Measurements from ENCODE around the gene PSME2. TPM values are rescaled to one million over a fixed set of nuclear protein-coding genes. Genes with fewer than 3 reads are reported as not detected.

The PSME2 gene
- total and polyA plus RNA-seq, 10 of the 15 experiments (the other 5 are each of a cell fraction or from before 2014, with no cell fraction given): 510 to 3,542 (median 913) TPM

DNA sequence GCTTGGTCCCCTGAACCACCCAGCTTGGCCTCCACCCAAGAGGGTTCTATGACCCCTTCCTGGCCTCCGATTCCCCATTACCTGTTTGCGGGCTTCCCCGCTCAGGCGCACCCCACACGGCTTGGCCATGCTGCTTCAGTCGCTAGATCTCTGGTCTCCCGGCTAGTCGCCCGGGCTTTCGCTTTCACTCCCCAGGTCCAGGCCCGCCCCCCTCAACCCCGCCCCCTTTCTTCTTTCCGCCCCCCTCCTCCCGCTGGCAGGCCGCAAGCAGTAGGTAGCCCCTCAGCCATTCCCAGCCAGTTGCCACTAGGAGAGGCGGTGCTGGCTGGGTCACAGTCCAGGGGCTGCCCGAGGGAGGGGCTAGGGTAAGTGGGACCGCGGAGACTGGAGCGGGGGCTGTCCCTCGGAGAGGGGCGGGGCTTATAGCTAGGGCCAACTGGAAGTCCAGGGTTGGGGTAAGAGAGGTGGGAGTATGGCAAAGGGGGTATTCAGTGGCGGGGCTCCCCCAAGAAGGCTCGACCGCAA lies at the start of gene PSME2 (continued):
- TF ChIP-seq TAF1 (IDR thresholded peaks at IDR 0.05; ENCODE audit: borderline replicate concordance, low read depth, low read length) (peak; percentile 54; the same call in 1 of the 2 replicates), POU2F2 (IDR thresholded peaks at IDR 0.05; ENCODE audit: borderline replicate concordance, low read depth, low read length) (0 out of 3 replicates have a peak, but pooled peaks have one; percentile 19), SMAD5 (IDR thresholded peaks at IDR 0.05; ENCODE audit: low read depth) (peak; percentile 21; the same call in 1 of the 2 replicates)
- TF ChIP-seq, protein P1, sequence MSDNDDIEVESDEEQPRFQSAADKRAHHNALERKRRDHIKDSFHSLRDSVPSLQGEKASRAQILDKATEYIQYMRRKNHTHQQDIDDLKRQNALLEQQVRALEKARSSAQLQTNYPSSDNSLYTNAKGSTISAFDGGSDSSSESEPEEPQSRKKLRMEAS (IDR thresholded peaks at IDR 0.05; ENCODE audit: low read depth, low read length): peak; percentile 77

DNA sequence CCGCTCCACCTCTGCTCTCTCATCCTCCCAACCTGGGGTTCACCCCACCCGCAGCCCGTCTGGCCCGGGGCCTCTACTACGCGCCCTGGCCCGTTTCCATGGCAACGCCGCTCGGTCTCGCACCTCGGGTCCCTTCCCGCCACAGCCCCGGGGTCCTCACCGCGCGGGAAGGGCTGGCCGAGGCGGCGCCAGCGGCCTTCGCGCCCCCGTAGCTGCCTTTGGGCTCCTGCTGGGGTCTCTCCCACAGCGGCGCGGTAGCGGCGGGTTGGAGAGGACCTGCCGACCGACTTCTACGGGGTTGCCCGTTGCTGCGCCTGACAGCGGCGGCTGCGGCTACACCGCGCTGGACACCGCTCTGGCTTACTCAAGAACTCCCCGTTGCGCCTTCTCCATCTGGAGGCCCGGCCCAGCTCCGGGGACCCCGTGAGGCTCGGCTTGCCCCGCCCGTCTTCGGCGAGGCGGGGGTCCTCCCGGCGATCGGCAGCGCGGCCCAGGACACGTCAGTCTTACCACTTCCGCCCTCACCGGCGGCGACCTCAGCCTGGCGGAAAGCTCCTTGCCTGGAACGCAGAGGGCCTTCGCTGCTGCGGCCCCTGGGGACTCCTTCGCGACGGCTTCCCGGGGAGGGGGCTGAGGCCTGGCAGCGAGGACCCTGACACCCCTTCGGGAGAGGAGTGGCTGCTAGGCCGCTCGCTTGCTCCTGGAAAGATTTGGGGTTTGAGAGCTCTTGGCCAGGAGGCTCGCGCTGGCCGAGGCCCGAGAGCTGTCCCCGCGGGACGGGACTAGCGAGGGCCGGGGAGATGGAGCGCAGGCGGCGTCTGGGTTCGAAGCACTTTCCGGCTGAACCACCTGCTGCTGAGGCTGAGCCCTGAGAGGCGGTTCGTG lies 49.0 kb upstream of the PSME2 start, which contains the start of gene TM9SF1:
Gene TM9SF1 (minus strand): TSS at position 256 of the 885 bp plus-strand sequence. CDS start 422 bp downstream, outside the sequence.
- no TSS peak for BruUV-seq (replicated peaks)
- Histone ChIP-seq H3K9ac (ENCODE audit: control insufficient read depth, insufficient read depth, low read length) (peak within 1 kb of the TSS; percentile 92), H3K4me3 (peak within 1 kb of the TSS; percentile 68), H3K27me3 (replicated peaks in 1 of 2; ENCODE audit: control insufficient read depth in 2 of 2, insufficient read depth in 2 of 2, low read length in 1 of 2) (no peaks in the 10 kb centered on the region), H2AFZ (ENCODE audit: control insufficient read depth, low read depth, low read length) (peak within 1 kb of the TSS; percentile 98), H3K27ac (ENCODE audit: control insufficient read depth, insufficient read depth) (peak within 1 kb of the TSS; percentile 96), H3K4me2 (ENCODE audit: control insufficient read depth, insufficient read depth) (peak within 1 kb of the TSS; percentile 90), H3K36me3 (ENCODE audit: control insufficient read depth in 2 of 2, insufficient read depth in 2 of 2, low read length in 1 of 2) (peaks cover 0 to 4% of the 10 kb centered on the region in 2 experiments; a peak in 2 of 4 replicates), H4K20me1 (ENCODE audit: control insufficient read depth, insufficient read depth) (no peaks in the 10 kb centered on the region), H3K79me2 (ENCODE audit: control insufficient read depth, insufficient read depth, low read length) (peaks cover 48% of the 10 kb centered on the region), H3K9me3 (replicated peaks; ENCODE audit: control insufficient read depth, insufficient read depth, low read length) (no peaks in the 10 kb centered on the region; the same call in 1 of the 3 replicates), H3K4me1 (ENCODE audit: control insufficient read depth, insufficient read depth, low read length) (peaks cover 15% of the 10 kb centered on the region)
- RAD21 ChIA-PET (ENCODE audit: unreplicated experiment): interaction anchor here (0.5 to 3.0 kb wide), 13 partner anchors 18 to 103 kb away, joined by 3 to 10 read pairs (median 4); partner anchors contain the start of genes CHMP4A, DCAF11, IRF9 and MDP1
- intact Hi-C loops (cut with micrococcal nuclease; ENCODE audit: unreplicated experiment): loop anchor here (1.0 kb wide), 1 partner anchor 18 kb away; the partner anchor contains the start of gene CHMP4A
- CTCF ChIA-PET: interaction anchor here (0.8 to 2.9 kb wide), 14 partner anchors 16 to 236 kb away, joined by 3 to 11 read pairs (median 4); partner anchors contain the start of genes CHMP4A, CIDEB, EMC9 and IRF9
- POLR2A ChIA-PET: interaction anchor here (0.6 to 3.9 kb wide), 23 partner anchors 8 to 1393 kb away, joined by 3 to 50 read pairs (median 6); partner anchors contain the start of genes CHMP4A, DCAF11, EMC9 and IRF9
- WGBS (ENCODE audit: insufficient coverage, insufficient replicate concordance, low lambda C conversion rate, missing lambda C conversion rate): 1% methylated on average over 88 of the region's 89 CpGs
- SMC1A ChIA-PET (ENCODE audit: uncharacterized antibody, unreplicated experiment): interaction anchor here (0.8 to 2.5 kb wide), 11 partner anchors 10 to 138 kb away, joined by 3 to 10 read pairs (median 4); partner anchors contain the start of genes CHMP4A, DCAF11, NRL and RABGGTA
- FAIRE-seq: no peak
- ATAC-seq: peak; percentile 93
- in situ Hi-C loops (cut with MboI): no loop called here
- DNase-seq (ENCODE audit: low read depth, low spot score): peak; percentile 52
- TF ChIP-seq, protein P2, sequence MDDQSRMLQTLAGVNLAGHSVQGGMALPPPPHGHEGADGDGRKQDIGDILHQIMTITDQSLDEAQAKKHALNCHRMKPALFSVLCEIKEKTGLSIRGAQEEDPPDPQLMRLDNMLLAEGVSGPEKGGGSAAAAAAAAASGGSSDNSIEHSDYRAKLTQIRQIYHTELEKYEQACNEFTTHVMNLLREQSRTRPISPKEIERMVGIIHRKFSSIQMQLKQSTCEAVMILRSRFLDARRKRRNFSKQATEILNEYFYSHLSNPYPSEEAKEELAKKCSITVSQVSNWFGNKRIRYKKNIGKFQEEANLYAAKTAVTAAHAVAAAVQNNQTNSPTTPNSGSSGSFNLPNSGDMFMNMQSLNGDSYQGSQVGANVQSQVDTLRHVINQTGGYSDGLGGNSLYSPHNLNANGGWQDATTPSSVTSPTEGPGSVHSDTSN (IDR thresholded peaks at IDR 0.05; ENCODE audit: insufficient replicate concordance, low read depth, low read length): peak; percentile 37
- TF ChIP-seq RAD21 (IDR thresholded peaks at IDR 0.05; ENCODE audit: insufficient read depth, low read depth, low read length) (no peak), RELA (IDR thresholded peaks at IDR 0.05; ENCODE audit: borderline replicate concordance, partially characterized antibody) (peak; percentile 77), JUND (IDR thresholded peaks at IDR 0.05; ENCODE audit: low read depth, low read length) (no peak), NR2F1 (conservative IDR thresholded peaks at IDR 0.05) (peak; percentile 72), YBX1 (IDR thresholded peaks at IDR 0.05) (no peak), WRNIP1 (IDR thresholded peaks at IDR 0.05; ENCODE audit: borderline replicate concordance, low read depth, low read length) (no peak), RBBP5 (conservative IDR thresholded peaks at IDR 0.05) (no peak), ZBED1 (IDR thresholded peaks at IDR 0.05; ENCODE audit: borderline replicate concordance) (no peak), CHD1 (IDR thresholded peaks at IDR 0.05; ENCODE audit: low read depth, low read length) (0 out of 2 replicates have a peak, but pooled peaks have one; percentile 50), SIN3A (IDR thresholded peaks at IDR 0.05; ENCODE audit: low read depth, low read length) (peak; percentile 87), IKZF2 (IDR thresholded peaks at IDR 0.05) (peak in 1 of 2 experiments; percentile 24; a peak in 2 of 4 replicates)
- TF ChIP-seq, protein P3, sequence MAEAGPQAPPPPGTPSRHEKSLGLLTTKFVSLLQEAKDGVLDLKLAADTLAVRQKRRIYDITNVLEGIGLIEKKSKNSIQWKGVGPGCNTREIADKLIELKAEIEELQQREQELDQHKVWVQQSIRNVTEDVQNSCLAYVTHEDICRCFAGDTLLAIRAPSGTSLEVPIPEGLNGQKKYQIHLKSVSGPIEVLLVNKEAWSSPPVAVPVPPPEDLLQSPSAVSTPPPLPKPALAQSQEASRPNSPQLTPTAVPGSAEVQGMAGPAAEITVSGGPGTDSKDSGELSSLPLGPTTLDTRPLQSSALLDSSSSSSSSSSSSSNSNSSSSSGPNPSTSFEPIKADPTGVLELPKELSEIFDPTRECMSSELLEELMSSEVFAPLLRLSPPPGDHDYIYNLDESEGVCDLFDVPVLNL (IDR thresholded peaks at IDR 0.05; ENCODE audit: low read depth, low read length): peak; percentile 73
